H9 (cell line): ENCODE data around the gene GPR89B. TPM values are rescaled to one million over a fixed set of nuclear protein-coding genes. Genes with fewer than 3 reads are reported as not detected.
"Not testable (repeated sequence)": the region's sequence is repeated elsewhere in the genome, so short reads cannot be mapped to it uniquely, and the experiment has no call there.

Experiments
- DNase-seq: peaks from one replicate; pipeline ENCODE4 v3.0.0-alpha.2; 2017
- H2AFZ ChIP-seq: one replicate; pipeline ENCODE4 v1.6.1; 2013; ENCODE audit warnings: mild to moderate bottlenecking, low read length, control low read depth, moderate library complexity
- H2AK5ac ChIP-seq: 2 replicates; pipeline ENCODE4 v1.6.1; 2013; ENCODE audit warnings: low read length, control low read depth, mixed read lengths; ENCODE audit not compliant: insufficient read length
- H2BK120ac ChIP-seq: one replicate; pipeline ENCODE4 v1.6.1; 2013; ENCODE audit warnings: low read depth, mild to moderate bottlenecking, low read length, control low read depth, inconsistent platforms; ENCODE audit not compliant: poor library complexity, severe bottlenecking
- H2BK12ac ChIP-seq: 2 replicates; pipeline ENCODE4 v1.6.1; 2013; ENCODE audit warnings: low read length, control low read depth, mixed read lengths, low read depth; ENCODE audit not compliant: insufficient read length
- H2BK15ac ChIP-seq: 2 replicates; pipeline ENCODE4 v1.6.1; 2013; ENCODE audit warnings: low read depth, low read length, control low read depth
- H2BK20ac ChIP-seq: one replicate; pipeline ENCODE4 v1.6.1; 2013; ENCODE audit warnings: low read depth, mild to moderate bottlenecking, low read length, control low read depth, inconsistent platforms; ENCODE audit not compliant: poor library complexity, severe bottlenecking
- H2BK5ac ChIP-seq: 2 replicates; pipeline ENCODE4 v1.6.1; 2013; ENCODE audit warnings: low read length, control low read depth, mixed read lengths; ENCODE audit not compliant: insufficient read length
- H3K14ac ChIP-seq: 2 replicates; pipeline ENCODE4 v1.6.1; 2013; ENCODE audit warnings: low read length, control low read depth; ENCODE audit not compliant: insufficient read depth
- H3K18ac ChIP-seq: 2 replicates; pipeline ENCODE4 v1.6.1; 2013; ENCODE audit warnings: low read depth, mild to moderate bottlenecking, mixed read lengths, low read length, control low read depth; ENCODE audit not compliant: insufficient read length
- H3K23ac ChIP-seq: 2 replicates; pipeline ENCODE4 v1.6.1; 2013; ENCODE audit warnings: low read length, control low read depth, mixed read lengths, low read depth; ENCODE audit not compliant: insufficient read length
- H3K23me2 ChIP-seq: 2 replicates; pipeline ENCODE4 v1.6.1; 2013; ENCODE audit warnings: low read depth, mild to moderate bottlenecking, mixed read lengths, low read length, control low read depth; ENCODE audit not compliant: insufficient read length, poor library complexity, severe bottlenecking
- H3K27ac ChIP-seq: 2 replicates; pipeline ENCODE4 v1.5.1; 2013; ENCODE audit warnings: low read length, control low read depth, mixed read lengths, low read depth; ENCODE audit not compliant: insufficient read length
- H3K27me3 ChIP-seq: 2 replicates; pipeline ENCODE4 v1.6.1; 2013; ENCODE audit warnings: low read length, control low read depth, inconsistent platforms; ENCODE audit not compliant: insufficient read depth
- H3K4ac ChIP-seq: 2 replicates; pipeline ENCODE4 v1.6.1; 2013; ENCODE audit warnings: low read depth, mild to moderate bottlenecking, control low read depth, inconsistent platforms, low read length, moderate library complexity
- H3K4me1 ChIP-seq: 2 replicates; pipeline ENCODE4 v1.6.1; 2013; ENCODE audit warnings: low read length, control low read depth, inconsistent platforms; ENCODE audit not compliant: insufficient read depth
- H3K4me2 ChIP-seq: 2 replicates; pipeline ENCODE4 v1.6.1; 2013; ENCODE audit warnings: low read length, control low read depth, mixed read lengths; ENCODE audit not compliant: insufficient read length, insufficient read depth
- H3K56ac ChIP-seq: 2 replicates; pipeline ENCODE4 v1.6.1; 2013; ENCODE audit warnings: low read depth, mild to moderate bottlenecking, mixed read lengths, low read length, control low read depth; ENCODE audit not compliant: insufficient read length
- H3K79me1 ChIP-seq: 2 replicates; pipeline ENCODE4 v1.6.1; 2013; ENCODE audit warnings: low read depth, mild to moderate bottlenecking, moderate library complexity, low read length, control low read depth, inconsistent platforms; ENCODE audit not compliant: insufficient read depth, poor library complexity, severe bottlenecking
- H3K79me2 ChIP-seq: 2 replicates; pipeline ENCODE4 v1.6.1; 2013; ENCODE audit warnings: low read length, control low read depth, inconsistent platforms; ENCODE audit not compliant: insufficient read depth
- H3K9ac ChIP-seq: 2 replicates; pipeline ENCODE4 v1.6.1; 2013; ENCODE audit warnings: low read length, control low read depth, mixed read lengths; ENCODE audit not compliant: insufficient read length; ENCODE audit errors: extremely low read depth
- H3K9me3 ChIP-seq: one replicate; pipeline ENCODE4 v1.6.1; 2013; ENCODE audit warnings: low read depth, low read length, inconsistent platforms; ENCODE audit not compliant: control insufficient read depth
- H3T11ph ChIP-seq: one replicate; pipeline ENCODE4 v1.6.1; 2013; ENCODE audit warnings: mild to moderate bottlenecking, low read length, control low read depth, inconsistent platforms
- H4K20me1 ChIP-seq: one replicate; pipeline ENCODE4 v1.6.1; 2013; ENCODE audit not compliant: control insufficient read depth, insufficient read length, insufficient read depth
- H4K5ac ChIP-seq: 2 replicates; pipeline ENCODE4 v1.6.1; 2013; ENCODE audit warnings: low read depth, mild to moderate bottlenecking, mixed read lengths, low read length, control low read depth; ENCODE audit not compliant: insufficient read length
- H4K8ac ChIP-seq: replicated peaks from 2 replicates; pipeline ENCODE4 v1.6.1; 2013; ENCODE audit warnings: low read length, control low read depth, mixed read lengths, low read depth; ENCODE audit not compliant: insufficient read length
- H4K91ac ChIP-seq: 2 replicates; pipeline ENCODE4 v1.6.1; 2013; ENCODE audit warnings: low read depth, mild to moderate bottlenecking, moderate library complexity, mixed read lengths, low read length, control low read depth; ENCODE audit not compliant: insufficient read length
- H3K27ac Mint-ChIP-seq, 3 experiments: 2 replicates in 2 of 3; 3 replicates in 1 of 3; pipeline ENCODE4 v1.8.0; 2020 to 2021; ENCODE audit warnings: mixed read lengths in 3 of 3, mild to moderate bottlenecking in 1 of 3, moderate library complexity in 1 of 3
- H3K27me3 Mint-ChIP-seq: 2 replicates; pipeline ENCODE4 v1.8.0; 2021; ENCODE audit warnings: low read depth, mild to moderate bottlenecking, moderate library complexity, mixed read lengths
- H3K36me3 Mint-ChIP-seq, 3 experiments: 2 replicates in 2 of 3; 3 replicates in 1 of 3; pipeline ENCODE4 v1.8.0; 2020 to 2021; ENCODE audit warnings: low read depth in 3 of 3, mixed read lengths in 3 of 3; ENCODE audit not compliant: insufficient read depth in 1 of 3
- H3K4me1 Mint-ChIP-seq, 2 experiments: 2 replicates each; pipeline ENCODE4 v1.8.0; 2020; ENCODE audit warnings: mixed read lengths in 2 of 2
- H3K4me3 Mint-ChIP-seq, 2 experiments: 2 replicates in 1 of 2; 3 replicates in 1 of 2; pipeline ENCODE4 v1.8.0; 2020 to 2021; ENCODE audit warnings: mild to moderate bottlenecking in 2 of 2, mixed read lengths in 2 of 2, moderate library complexity in 1 of 2
- H3K9me3 Mint-ChIP-seq, 2 experiments: 2 replicates in 1 of 2; 3 replicates in 1 of 2; pipeline ENCODE4 v1.8.0; 2020; ENCODE audit warnings: mild to moderate bottlenecking in 2 of 2, mixed read lengths in 2 of 2, moderate library complexity in 1 of 2
- WGBS: extraction: QIAGEN DNeasy Blood & Tissue Kit; methylation state at CpG from one replicate; pipeline ENCODE4 v1.1.7; 2013; ENCODE audit warnings: missing lambda C conversion rate, low lambda C conversion rate, mixed read lengths; ENCODE audit not compliant: insufficient read length; ENCODE audit errors: extremely low coverage; 5-methylcytosine and 5-hydroxymethylcytosine counted together
- total RNA-seq: library from RNA; stranded (reverse); gene quantifications from 2 replicates; pipeline ENCODE4 v1.2.1, GENCODE V29; 2021

The GPR89B gene
- total RNA-seq, 1 experiment from 2014 or later = 15.1 TPM

DNA sequence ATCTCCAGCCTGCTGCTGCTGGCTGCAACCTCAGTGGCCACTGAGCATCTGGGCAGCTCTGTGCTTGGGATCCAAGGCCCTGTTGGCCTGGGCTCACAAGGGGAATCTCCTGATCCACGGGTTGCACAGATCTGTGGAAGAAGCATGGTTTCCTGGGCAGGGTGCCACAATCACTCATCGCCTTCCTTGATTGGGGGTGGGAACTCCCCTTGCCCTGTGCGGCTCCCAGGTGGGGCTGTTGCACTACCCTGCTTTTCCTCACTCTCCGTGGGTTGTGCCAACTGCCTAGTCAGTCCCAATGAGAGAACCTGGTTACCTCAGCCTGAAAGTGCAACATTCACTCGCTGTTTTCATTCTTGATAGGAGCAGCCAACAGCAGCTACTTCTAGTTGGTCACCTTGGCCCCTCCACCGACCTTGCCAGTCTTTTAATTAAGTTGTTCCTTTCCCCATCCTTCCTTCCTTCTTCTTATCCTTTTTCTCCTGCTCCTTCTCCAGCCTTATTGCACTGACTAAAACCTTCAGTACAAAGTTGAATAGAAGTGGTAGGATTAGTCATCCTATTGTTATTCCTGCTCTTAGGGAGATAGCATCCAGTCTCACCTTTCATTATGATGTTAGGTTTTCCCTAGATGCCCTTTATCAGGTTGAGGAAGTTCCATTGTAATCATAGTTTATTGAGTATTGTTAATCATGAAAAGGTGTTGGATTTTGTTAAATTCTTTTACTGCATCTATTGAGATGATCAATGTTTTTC lies 50.9 kb downstream of the GPR89B start:
- not testable (repeated sequence) for H3K27ac ChIP-seq, H3K9ac ChIP-seq, H4K20me1 ChIP-seq, H3K4ac ChIP-seq, H4K8ac ChIP-seq, H3K4me3 Mint-ChIP-seq, H3K18ac ChIP-seq, DNase-seq, H4K5ac ChIP-seq, H3K23ac ChIP-seq, H3K14ac ChIP-seq, H3K4me2 ChIP-seq, H3K9me3 Mint-ChIP-seq, H3K9me3 ChIP-seq, H4K91ac ChIP-seq, H3K79me1 ChIP-seq, H3K27me3 Mint-ChIP-seq, H3K4me1 ChIP-seq, H2BK120ac ChIP-seq, H2BK12ac ChIP-seq, H3K56ac ChIP-seq, H3K23me2 ChIP-seq, H3K79me2 ChIP-seq, H2AK5ac ChIP-seq, H3K4me1 Mint-ChIP-seq, H2BK15ac ChIP-seq, H2BK20ac ChIP-seq, H2AFZ ChIP-seq, H3T11ph ChIP-seq, H2BK5ac ChIP-seq, H3K27me3 ChIP-seq
- WGBS = no CpG with 5 or more reads among the region's 6 CpGs
- Mint-ChIP-seq H3K27ac (peak overlapping the region in 1 of 3 experiments; percentile 65; a peak in 2 of 7 replicates), H3K36me3 (peaks cover 3 to 15% (median 13%) of the 10 kb centered on the region in 3 experiments; a peak in 6 of 7 replicates)

DNA sequence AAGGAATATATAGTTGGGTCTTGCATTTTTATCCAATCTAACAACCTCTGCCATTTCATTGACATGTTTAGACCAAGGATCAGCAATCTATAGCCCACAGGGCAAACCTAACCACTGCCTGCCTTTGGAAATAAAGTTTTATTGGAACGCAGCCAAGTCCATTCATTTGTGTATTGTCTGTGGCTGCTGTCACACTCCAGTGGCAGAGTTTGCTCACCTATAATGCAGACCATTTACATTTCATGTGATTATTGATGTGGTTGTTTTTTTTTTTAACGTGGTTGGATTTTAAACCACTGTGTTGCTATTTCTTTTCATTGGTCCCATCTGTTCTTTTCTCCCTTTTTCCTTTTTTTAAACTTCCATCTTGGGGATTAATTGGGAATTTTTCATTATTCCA lies 57.2 kb downstream of the GPR89B start:
- H3T11ph ChIP-seq, H2AK5ac ChIP-seq, H3K79me1 ChIP-seq, H4K5ac ChIP-seq, H3K4me2 ChIP-seq, H3K23me2 ChIP-seq, H3K4me3 Mint-ChIP-seq, H3K79me2 ChIP-seq, H3K4me1 ChIP-seq, H3K27me3 Mint-ChIP-seq, H3K9me3 Mint-ChIP-seq, H3K27ac ChIP-seq, H3K36me3 Mint-ChIP-seq, H3K18ac ChIP-seq, H3K9ac ChIP-seq, H3K23ac ChIP-seq, H4K91ac ChIP-seq, H2AFZ ChIP-seq, H3K56ac ChIP-seq, H3K27ac Mint-ChIP-seq, H3K4me1 Mint-ChIP-seq, H3K27me3 ChIP-seq, H2BK12ac ChIP-seq, H2BK5ac ChIP-seq, H4K20me1 ChIP-seq, H2BK20ac ChIP-seq, H4K8ac ChIP-seq, H2BK15ac ChIP-seq, H2BK120ac ChIP-seq, H3K14ac ChIP-seq, DNase-seq, H3K9me3 ChIP-seq, H3K4ac ChIP-seq: not testable (repeated sequence)
- WGBS = no CpG with 5 or more reads among the region's 2 CpGs
